ENCODE data around the gene ZBTB7B. TPM values are rescaled to one million over a fixed set of nuclear protein-coding genes. Genes with fewer than 3 reads are reported as not detected.

ZBTB7B gene
- total RNA-seq, 2 experiments from 2014 or later = 58.1 to 74.8 TPM

DNA sequence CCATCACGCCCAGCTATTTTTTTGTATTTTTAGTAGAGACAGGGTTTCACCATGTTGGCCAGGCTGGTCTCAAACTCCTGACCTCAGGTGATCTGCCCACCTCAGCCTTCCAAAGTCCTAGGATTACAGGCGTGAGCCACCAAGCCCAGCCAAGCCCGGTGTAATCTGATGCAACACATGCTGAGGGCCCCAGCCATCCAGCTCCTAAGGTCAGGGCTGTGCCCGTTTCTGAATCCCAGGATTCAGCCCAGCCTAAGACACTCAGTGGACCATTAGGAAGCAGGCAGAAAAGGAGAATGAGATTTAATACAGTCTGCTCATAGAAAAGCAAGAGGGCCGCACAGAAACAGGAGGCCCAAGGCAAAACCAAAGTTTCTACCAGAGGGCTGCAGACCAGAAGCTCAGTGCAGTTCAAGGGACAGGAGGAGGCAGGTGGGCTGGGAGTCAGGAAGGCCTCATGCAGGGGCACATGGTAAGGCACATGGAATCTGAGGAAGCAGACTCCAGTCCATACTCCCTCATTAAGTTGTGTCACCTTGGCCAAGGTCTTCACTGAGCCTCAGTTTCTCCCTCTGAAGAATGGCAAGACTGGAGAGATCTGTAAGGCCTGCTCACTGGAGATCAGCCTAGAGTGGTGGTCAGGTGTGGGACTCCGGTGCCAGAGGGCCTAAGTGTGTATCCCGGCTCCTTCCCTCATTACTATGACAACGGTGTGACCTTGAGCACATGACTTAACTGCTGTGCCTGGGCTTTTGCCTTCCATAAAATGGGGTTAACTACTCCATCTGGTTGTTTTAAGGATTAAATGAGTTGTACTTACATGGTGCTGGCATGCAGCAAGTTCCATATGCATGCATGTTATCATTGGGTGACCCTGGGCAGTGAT, 46.1 kb downstream of the ZBTB7B start:
- CTCF ChIA-PET = interaction anchor here (1.2 to 25.7 kb wide), 7 partner anchors 10 to 93 kb away, joined by 3 to 328 read pairs (median 84); partner anchors contain the start of genes ADAM15, EFNA4, PBXIP1 and SLC50A1
- H3K27ac Mint-ChIP-seq = no peak overlapping the region
- no peak overlapping the region for H3K4me3 Mint-ChIP-seq

DNA sequence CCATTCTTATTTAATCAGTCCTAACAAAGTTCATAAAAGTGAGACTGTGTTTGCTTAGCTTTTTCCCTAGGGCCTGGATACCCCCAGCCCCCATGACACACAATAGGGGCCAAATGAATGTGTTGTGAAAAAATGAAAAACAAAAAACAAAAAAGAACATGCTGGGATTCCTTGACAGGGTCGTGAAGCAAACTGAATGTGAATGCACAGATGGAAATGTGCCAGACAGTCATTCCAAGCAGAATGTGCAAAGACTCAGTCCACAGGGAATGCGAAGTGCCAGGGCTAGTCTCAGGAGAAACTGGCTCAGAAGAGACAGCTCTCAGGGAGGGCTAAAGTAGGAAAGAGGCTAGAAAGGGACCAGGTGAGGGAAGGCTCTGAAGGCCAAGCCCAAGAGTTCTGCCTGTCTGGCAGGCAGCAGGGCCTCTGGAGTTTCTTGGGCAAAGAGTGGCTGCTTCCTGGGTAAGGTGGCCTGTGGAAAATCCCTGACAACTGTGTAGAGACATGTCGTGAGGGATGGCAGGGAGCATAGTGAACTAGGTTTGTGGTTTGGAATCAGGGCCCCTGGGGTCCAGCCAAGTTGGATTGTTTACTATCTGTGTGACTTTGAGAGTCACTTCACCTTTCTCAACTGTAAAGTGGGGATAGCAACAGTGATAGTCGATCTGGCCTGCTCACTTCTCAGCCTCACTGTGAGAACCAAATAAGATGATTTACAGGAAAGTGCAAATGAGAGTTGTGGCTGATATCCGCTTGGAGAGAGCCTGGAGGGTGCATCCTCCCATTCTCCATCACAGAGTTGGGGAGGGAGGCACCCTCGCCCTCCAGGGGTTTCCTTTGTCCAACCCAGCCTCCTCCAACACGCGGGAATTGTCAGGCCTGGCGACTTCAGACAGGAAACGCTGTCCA, 47.3 kb downstream of the ZBTB7B start:
- Mint-ChIP-seq H3K4me3 (peak overlapping the region; percentile 79), H3K27ac (peak overlapping the region; percentile 18), H3K9me3 (ENCODE audit: low read depth) (no peaks in the 10 kb centered on the region), H3K27me3 (no peaks in the 10 kb centered on the region), H3K4me1 (peaks cover 32% of the 10 kb centered on the region), H3K36me3 (no peaks in the 10 kb centered on the region)
- CTCF ChIA-PET = interaction anchor here (0.8 to 25.7 kb wide), 19 partner anchors 4 to 145 kb away, joined by 3 to 328 read pairs (median 7); partner anchors contain the start of genes ADAM15, EFNA3, EFNA4 and FLAD1
- DNase-seq (no peak), ATAC-seq (no peak)

More for the DNA sequence above, 46.1 kb downstream of the ZBTB7B start:
- Mint-ChIP-seq H3K4me1 (peaks cover 37% of the 10 kb centered on the region), H3K27me3 (no peaks in the 10 kb centered on the region), H3K36me3 (no peaks in the 10 kb centered on the region), H3K9me3 (ENCODE audit: low read depth) (no peaks in the 10 kb centered on the region)
- ATAC-seq (no peak), DNase-seq (no peak)

DNA sequence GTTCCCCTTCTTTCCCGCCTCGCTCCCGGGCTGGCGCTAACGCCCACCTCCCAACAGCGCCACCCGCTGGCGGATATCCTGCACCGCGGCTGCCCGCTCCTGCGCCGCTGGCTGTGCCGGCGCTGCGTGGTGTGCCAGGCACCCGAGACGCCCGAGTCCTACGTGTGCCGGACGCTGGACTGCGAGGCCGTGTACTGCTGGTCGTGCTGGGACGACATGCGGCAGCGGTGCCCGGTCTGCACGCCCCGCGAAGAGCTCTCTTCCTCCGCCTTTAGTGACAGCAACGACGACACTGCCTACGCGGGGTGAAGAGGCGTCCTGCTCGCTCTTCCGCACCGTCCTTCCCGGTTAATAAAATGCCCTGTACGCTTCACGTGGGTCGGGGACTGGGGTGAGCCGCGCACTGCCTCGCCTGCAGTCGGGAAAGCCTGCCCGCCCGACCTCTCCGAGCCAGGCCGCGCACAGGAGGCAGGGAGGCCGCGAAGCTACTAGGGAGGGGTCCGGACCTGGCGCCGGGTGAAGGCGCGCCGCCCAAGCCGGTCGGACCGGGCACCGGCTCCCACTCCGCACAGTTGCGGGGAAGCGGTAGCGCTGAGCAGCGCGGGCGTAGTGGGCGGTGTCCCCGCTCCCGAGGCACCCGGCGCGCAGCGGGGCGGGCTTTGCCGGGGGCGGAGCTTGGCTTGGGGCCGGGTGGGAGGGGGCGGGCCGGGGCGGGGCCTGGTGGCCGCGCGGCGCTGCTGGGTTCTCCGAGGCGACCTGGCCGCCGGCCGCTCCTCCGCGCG, 48.1 kb downstream of the ZBTB7B start, which contains the start of gene ADAM15:
Gene ADAM15, plus strand, starts transcription at position 757 of the 782 bp plus-strand sequence. CDS start 71 bp downstream, outside the sequence.
- DNase-seq = peak; percentile 83
- ATAC-seq = peak; percentile 90
- Mint-ChIP-seq H3K36me3 (no peaks in the 10 kb centered on the region), H3K27me3 (no peaks in the 10 kb centered on the region), H3K9me3 (ENCODE audit: low read depth) (no peaks in the 10 kb centered on the region), H3K27ac (peak within 1 kb of the TSS; percentile 78), H3K4me1 (peaks cover 28% of the 10 kb centered on the region), H3K4me3 (peak within 1 kb of the TSS; percentile 79)
- CTCF ChIA-PET = interaction anchor here (0.6 to 25.7 kb wide), 39 partner anchors 5 to 665 kb away, joined by 3 to 328 read pairs (median 4); partner anchors contain the start of genes ADAM15, CKS1B, EFNA3 and EFNA4

DNA sequence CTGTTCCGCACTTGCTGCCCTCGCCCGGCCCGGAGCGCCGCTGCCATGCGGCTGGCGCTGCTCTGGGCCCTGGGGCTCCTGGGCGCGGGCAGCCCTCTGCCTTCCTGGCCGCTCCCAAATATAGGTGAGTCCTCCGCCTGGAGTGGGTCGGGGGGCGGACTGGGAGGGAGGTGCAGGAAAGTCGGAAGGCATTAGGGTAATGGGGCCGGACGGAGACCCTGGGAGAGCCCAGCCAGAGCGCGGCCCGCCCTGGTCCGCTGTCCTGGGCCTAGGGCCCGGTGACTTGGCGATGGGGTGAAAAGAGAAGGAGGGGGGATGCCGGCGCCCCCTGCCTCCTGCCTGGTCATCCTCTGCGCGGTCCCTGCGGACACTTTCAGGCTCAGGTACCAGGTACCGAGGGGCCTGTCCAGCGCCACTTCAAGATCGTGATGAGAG, 48.8 kb downstream of the ZBTB7B start:
- no peak for DNase-seq
- Mint-ChIP-seq H3K27me3 (no peaks in the 10 kb centered on the region), H3K27ac (peak overlapping the region; percentile 72), H3K4me3 (peak overlapping the region; percentile 75), H3K36me3 (no peaks in the 10 kb centered on the region), H3K9me3 (ENCODE audit: low read depth) (no peaks in the 10 kb centered on the region), H3K4me1 (peaks cover 28% of the 10 kb centered on the region)
- CTCF ChIA-PET = interaction anchor here (0.6 to 25.7 kb wide), 34 partner anchors 5 to 666 kb away, joined by 3 to 328 read pairs (median 4); partner anchors contain the start of genes ADAM15, CKS1B, EFNA3 and EFNA4
- no peak for ATAC-seq

DNA sequence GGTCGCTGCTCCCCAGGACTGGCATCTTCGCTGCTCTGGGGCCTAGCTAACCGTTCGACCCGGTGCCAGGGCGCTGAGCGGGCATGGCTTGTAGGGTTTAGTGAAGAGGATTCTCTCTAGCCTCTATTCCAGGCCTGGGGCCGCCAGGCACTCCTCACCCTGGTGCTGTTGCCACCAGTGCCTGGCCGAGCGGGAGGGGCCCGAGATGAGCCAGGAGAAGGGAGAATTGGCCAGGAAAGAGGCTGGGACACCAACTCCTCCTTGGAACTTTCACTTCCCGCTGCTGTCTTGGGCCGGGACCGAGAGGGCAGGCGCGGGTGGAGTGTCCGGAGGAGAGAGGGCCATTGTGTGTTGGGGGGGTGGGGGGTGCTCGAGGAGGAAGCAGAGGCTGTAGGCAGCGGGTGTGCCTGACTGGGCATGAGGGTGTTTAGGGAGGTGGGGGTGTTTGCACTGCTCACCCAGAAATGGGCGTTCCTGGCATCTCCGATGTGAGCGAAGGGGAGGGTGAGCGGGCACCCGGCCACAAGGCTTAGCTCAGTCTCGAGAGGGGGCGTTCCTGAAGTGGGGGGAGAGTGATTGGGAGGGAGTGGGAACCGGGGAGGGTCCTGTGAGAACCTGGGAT, 49.3 kb downstream of the ZBTB7B start:
- Mint-ChIP-seq H3K36me3 (no peaks in the 10 kb centered on the region), H3K27me3 (no peaks in the 10 kb centered on the region), H3K4me1 (peaks cover 28% of the 10 kb centered on the region), H3K27ac (peak overlapping the region; percentile 72), H3K9me3 (ENCODE audit: low read depth) (no peaks in the 10 kb centered on the region), H3K4me3 (peak overlapping the region; percentile 75)
- CTCF ChIA-PET = interaction anchor here (0.6 to 25.7 kb wide), 19 partner anchors 6 to 415 kb away, joined by 3 to 328 read pairs (median 5); partner anchors contain the start of genes ADAM15, EFNA3, EFNA4 and PBXIP1
- DNase-seq = peak; percentile 55
- ATAC-seq = peak; percentile 10

DNA sequence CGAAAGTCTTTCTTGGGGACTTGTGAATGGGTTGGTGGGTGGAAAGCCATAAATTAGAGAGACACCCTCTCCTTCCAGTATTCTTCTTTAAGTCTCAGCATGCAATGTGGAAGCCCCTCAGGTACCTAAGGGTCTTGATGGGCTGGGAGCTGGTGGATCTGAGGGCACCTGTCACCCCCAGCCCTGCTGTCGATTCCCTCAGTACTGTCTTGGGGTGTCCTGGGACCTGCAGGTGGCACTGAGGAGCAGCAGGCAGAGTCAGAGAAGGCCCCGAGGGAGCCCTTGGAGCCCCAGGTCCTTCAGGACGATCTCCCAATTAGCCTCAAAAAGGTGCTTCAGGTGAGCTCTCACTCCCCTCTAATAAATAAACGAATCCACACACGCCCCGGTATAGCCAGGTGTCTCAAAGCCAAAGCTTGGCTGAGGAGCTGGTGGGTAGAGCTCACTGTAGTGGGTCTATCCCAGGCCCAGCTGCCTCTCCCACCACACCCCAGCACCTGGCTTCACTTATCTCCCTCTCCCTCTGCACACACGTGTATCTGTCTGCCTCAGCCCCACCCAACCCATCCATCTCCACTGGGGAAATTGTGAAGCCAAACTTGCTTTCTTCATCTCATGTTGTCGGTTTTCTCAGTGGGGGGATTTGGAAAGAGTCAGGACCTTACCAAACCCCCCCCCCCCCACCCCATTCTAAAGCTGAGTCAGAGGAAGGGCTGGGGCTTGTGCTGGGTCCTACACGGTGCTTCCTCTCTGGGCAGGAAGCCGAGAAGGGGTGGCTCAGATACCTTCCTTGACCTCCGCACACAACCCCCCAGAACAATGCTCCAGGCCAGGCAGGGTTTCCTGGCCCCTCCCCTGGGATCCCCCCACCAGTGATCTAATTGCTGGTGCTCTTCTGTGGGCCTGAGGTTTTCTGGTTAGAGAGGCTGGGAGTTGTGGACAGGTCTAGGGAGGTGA, 50.1 kb downstream of the ZBTB7B start:
- ATAC-seq (no peak), DNase-seq (peak; percentile 54)
- peak overlapping the region; percentile 72 for H3K27ac Mint-ChIP-seq

DNA sequence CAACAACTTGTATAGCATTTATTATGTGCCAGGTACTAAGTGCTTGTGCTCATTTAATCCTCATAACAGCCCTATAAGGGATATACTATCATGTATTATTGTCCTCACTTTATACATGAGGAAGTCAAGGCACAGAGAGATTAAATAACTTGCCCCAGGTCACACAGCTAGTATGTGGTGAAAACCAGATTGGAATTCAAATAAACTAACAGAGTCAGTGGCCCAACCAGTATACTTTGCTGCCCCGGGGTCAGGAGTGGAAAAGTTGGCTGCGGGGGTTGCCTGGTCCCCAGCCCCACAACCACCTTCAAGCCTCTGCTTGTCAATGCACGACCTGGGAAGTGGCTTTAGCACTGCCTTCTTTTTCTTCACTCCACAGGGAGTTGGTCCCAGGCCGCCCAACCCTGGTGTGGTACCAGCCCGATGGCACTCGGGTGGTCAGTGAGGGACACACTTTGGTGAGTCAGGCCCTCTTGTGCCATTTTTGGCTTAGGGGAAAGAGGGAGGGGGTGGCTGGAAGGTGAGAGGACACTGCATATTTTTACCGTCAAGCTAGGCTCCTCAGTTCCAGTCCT, 51.0 kb downstream of the ZBTB7B start:
- H3K36me3 Mint-ChIP-seq = no peaks in the 10 kb centered on the region
- CTCF ChIA-PET = interaction anchor here (1.3 to 25.7 kb wide), 9 partner anchors 5 to 114 kb away, joined by 4 to 328 read pairs (median 11); partner anchors contain the start of genes ADAM15, EFNA4, FLAD1 and PYGO2
- ATAC-seq = no peak
- H3K27ac Mint-ChIP-seq = peak overlapping the region; percentile 44
- no peaks in the 10 kb centered on the region for H3K9me3 Mint-ChIP-seq (ENCODE audit: low read depth)
- peaks cover 28% of the 10 kb centered on the region for H3K4me1 Mint-ChIP-seq
- H3K27me3 Mint-ChIP-seq = no peaks in the 10 kb centered on the region
- no peak for DNase-seq
- no peak overlapping the region for H3K4me3 Mint-ChIP-seq

More for the DNA sequence above, 50.1 kb downstream of the ZBTB7B start:
- no peaks in the 10 kb centered on the region for H3K27me3 Mint-ChIP-seq
- H3K36me3 Mint-ChIP-seq = no peaks in the 10 kb centered on the region
- peak overlapping the region; percentile 75 for H3K4me3 Mint-ChIP-seq
- CTCF ChIA-PET = interaction anchor here (0.6 to 25.7 kb wide), 13 partner anchors 6 to 416 kb away, joined by 3 to 328 read pairs (median 5); partner anchors contain the start of genes ADAM15, EFNA4 and PBXIP1
- H3K4me1 Mint-ChIP-seq = peaks cover 28% of the 10 kb centered on the region
- H3K9me3 Mint-ChIP-seq (ENCODE audit: low read depth) = no peaks in the 10 kb centered on the region

DNA sequence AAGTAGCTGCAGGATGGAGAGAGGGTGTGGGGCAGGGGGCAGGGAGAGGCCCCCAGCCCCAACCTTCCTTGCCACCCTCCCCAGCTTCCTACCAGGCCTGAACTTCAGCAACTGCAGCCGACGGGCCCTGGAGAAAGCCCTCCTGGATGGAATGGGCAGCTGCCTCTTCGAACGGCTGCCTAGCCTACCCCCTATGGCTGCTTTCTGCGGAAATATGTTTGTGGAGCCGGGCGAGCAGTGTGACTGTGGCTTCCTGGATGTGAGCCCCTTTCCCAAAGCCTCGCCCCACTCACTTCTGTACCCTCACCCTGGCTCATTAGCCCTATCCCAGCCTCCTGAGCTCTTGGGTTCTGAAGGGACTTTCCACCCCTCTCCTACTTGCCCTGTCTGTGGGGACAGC, 54.5 kb downstream of the ZBTB7B start:
- Mint-ChIP-seq H3K27me3 (no peaks in the 10 kb centered on the region), H3K4me3 (no peak overlapping the region), H3K9me3 (ENCODE audit: low read depth) (no peaks in the 10 kb centered on the region), H3K36me3 (peaks cover 2% of the 10 kb centered on the region), H3K27ac (no peak overlapping the region), H3K4me1 (peaks cover 21% of the 10 kb centered on the region)
- CTCF ChIA-PET = interaction anchor here (0.9 to 25.7 kb wide), 6 partner anchors 11 to 73 kb away, joined by 3 to 328 read pairs (median 195); partner anchors contain the start of gene ADAM15
- no peak for ATAC-seq
- no peak for DNase-seq

DNA sequence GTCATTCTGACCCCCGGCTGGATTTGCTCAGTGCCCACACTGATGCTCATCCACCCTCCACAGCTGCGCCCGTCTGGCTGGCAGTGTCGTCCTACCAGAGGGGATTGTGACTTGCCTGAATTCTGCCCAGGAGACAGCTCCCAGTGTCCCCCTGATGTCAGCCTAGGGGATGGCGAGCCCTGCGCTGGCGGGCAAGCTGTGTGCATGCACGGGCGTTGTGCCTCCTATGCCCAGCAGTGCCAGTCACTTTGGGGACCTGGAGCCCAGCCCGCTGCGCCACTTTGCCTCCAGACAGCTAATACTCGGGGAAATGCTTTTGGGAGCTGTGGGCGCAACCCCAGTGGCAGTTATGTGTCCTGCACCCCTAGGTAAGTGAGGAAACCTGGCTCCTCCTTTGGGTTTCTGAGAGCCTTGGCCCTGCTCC, 55.2 kb downstream of the ZBTB7B start:
- Mint-ChIP-seq H3K4me3 (no peak overlapping the region), H3K27me3 (no peaks in the 10 kb centered on the region), H3K27ac (no peak overlapping the region), H3K36me3 (peaks cover 2% of the 10 kb centered on the region), H3K4me1 (peaks cover 21% of the 10 kb centered on the region), H3K9me3 (ENCODE audit: low read depth) (no peaks in the 10 kb centered on the region)
- CTCF ChIA-PET = interaction anchor here (1.0 to 25.7 kb wide), 7 partner anchors 12 to 43 kb away, joined by 3 to 328 read pairs (median 71); partner anchors contain the start of genes ADAM15 and EFNA3
- DNase-seq (no peak), ATAC-seq (no peak)

DNA sequence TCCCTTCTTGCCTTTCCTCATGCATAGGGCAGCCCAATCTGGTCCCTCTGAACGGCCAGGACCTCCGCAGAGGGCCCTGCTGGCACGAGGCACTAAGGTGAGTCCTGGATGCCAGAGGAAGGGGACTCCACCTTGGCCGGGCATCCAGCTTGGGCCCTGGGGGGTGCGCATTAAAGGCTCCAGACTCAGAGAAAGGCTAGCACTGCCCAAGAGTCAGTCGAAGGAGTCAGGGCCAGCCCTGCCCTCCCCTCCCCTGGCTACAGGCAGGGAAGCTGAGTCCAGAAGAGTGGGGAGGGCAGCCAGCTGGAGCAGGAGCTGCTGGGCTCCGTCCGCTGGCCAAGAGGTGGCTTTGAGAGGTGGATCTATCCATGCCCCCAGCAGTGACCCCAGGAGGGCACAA, 58.1 kb downstream of the ZBTB7B start:
- H3K9me3 Mint-ChIP-seq (ENCODE audit: low read depth) = no peaks in the 10 kb centered on the region

More for the DNA sequence above, 58.1 kb downstream of the ZBTB7B start:
- ATAC-seq = no peak
- Mint-ChIP-seq H3K27ac (no peak overlapping the region), H3K4me1 (peaks cover 26% of the 10 kb centered on the region), H3K27me3 (peaks cover 4% of the 10 kb centered on the region), H3K36me3 (peaks cover 2% of the 10 kb centered on the region), H3K4me3 (no peak overlapping the region)
- CTCF ChIA-PET = interaction anchor here (1.1 to 25.7 kb wide), 16 partner anchors 14 to 501 kb away, joined by 3 to 328 read pairs (median 7); partner anchors contain the start of genes ADAM15, EFNA3, FLAD1 and KRTCAP2
- no peak for DNase-seq

Data from activated CD8-positive, alpha-beta memory T cell treated with anti-CD3 and anti-CD28 coated beads, Interleukin-2, amount 10 ng/mL, durations not matched to agents 7 days and 5 days (primary cell).